DMS 273 treated with DMSO at 0.1 percent for 48 hours (cell line): ENCODE results near the gene HGFAC.
A peak's percentile ranks its signal among the peaks of the same experiment; 100 is the strongest.
"Not testable (repeated sequence)": the region's sequence is repeated elsewhere in the genome, so short reads cannot be mapped to it uniquely, and the experiment has no call there.

Experiments
- DNase-seq: peaks from one replicate; lab custom pipeline; 2025; lab: John Stamatoyannopoulos, UW

The HGFAC gene

GRCh38 chr4:3442959-3443749, 1.4 kb downstream of the HGFAC start:
- no peak for DNase-seq

- no peak for DNase-seq
These were observed 2.1 kb downstream of the HGFAC start for GRCh38 chr4:3443750-3444309.

GRCh38 chr4:3444351-3445110, 2.8 kb downstream of the HGFAC start:
- no peak for DNase-seq

GRCh38 chr4:3445111-3445820, 3.5 kb downstream of the HGFAC start:
- DNase-seq, result no peak

GRCh38 chr4:3445829-3446545, 4.2 kb downstream of the HGFAC start:
- no peak for DNase-seq

- no peak for DNase-seq
These were observed 5.0 kb downstream of the HGFAC start for GRCh38 chr4:3446631-3447320.

- no peak for DNase-seq
These were observed 5.9 kb downstream of the HGFAC start for GRCh38 chr4:3447431-3448395.

GRCh38 chr4:3449047-3449573, 7.3 kb downstream of the HGFAC start:
- no peak for DNase-seq

- no peak for DNase-seq
These were observed 8.1 kb downstream of the HGFAC start for GRCh38 chr4:3449574-3450534.

GRCh38 chr4:3450643-3451042, 8.9 kb downstream of the HGFAC start:
- no peak for DNase-seq

- no peak for DNase-seq
These were observed 10.2 kb downstream of the HGFAC start for GRCh38 chr4:3451956-3452355.

- DNase-seq, result no peak
These were observed 10.6 kb downstream of the HGFAC start for GRCh38 chr4:3452376-3452775.

- DNase-seq, result not testable (repeated sequence)
These were observed 13.8 kb downstream of the HGFAC start for GRCh38 chr4:3455596-3455995.

- no peak for DNase-seq
These were observed 16.6 kb downstream of the HGFAC start for GRCh38 chr4:3458371-3458770.

- not testable (repeated sequence) for DNase-seq
These were observed 17.4 kb downstream of the HGFAC start for GRCh38 chr4:3459156-3459555.

GRCh38 chr4:3460926-3461325, 19.2 kb downstream of the HGFAC start:
- DNase-seq, result no peak

- peak; percentile 18 for DNase-seq
These were observed 19.9 kb downstream of the HGFAC start for GRCh38 chr4:3461515-3462291.

- DNase-seq, result no peak
These were observed 20.6 kb downstream of the HGFAC start for GRCh38 chr4:3462321-3462789.
